Measurements from ENCODE around the gene FAM209B. TPM values are rescaled to one million over a fixed set of nuclear protein-coding genes. Genes with fewer than 3 reads are reported as not detected.
"Not testable (repeated sequence)": the region's sequence is repeated elsewhere in the genome, so short reads cannot be mapped to it uniquely, and the experiment has no call there.

The FAM209B gene, protein sequence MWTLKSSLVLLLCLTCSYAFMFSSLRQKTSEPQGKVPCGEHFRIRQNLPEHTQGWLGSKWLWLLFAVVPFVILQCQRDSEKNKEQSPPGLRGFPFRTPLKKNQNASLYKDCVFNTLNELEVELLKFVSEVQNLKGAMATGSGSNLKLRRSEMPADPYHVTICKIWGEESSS
- total RNA-seq, result not detected
- long read RNA-seq, result 0 reads

- intact Hi-C loops (cut with DNase I); ATAC-seq; DNase-seq (ENCODE audit: missing footprints): not testable (repeated sequence)
Observed at GRCh38 chr20:56532946-56533345, at the start of gene FAM209B. TSS of gene FAM209B (plus strand) at chr20:56533246. CDS start at chr20:56533342, 96 bp downstream.

GRCh38 chr20:56483970-56484369 lies 49.1 kb upstream of the FAM209B start:
- ATAC-seq (no peak), DNase-seq (ENCODE audit: missing footprints) (no peak)
- intact Hi-C loops (cut with DNase I), result no loop called here

GRCh38 chr20:56487216-56487615 lies 45.8 kb upstream of the FAM209B start:
- DNase-seq (ENCODE audit: missing footprints) (peak; percentile 77), ATAC-seq (no peak)
- intact Hi-C loops (cut with DNase I), result no loop called here

DNA sequence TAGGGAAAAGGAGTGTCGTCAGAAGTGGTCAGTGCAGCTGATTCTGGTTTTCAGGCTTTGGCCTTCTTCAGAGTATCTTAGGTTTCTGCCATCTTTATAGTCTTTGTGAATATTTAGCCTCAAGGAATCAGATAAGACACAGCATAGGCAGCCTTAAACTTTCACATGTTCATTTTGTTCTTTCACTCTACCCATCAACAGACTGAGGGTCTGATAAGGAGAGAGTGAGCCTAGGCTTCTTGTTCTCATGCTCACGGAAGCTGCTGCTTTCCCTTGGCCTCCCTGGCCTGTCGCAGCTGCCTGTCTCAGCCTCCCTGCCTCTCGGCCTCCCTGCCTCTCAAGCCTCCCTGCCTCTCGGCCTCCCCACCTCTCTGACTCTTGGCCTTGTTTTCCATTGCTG lies 44.5 kb upstream of the FAM209B start:
- ATAC-seq (no peak), DNase-seq (ENCODE audit: missing footprints) (no peak)
- intact Hi-C loops (cut with DNase I), result no loop called here

DNA sequence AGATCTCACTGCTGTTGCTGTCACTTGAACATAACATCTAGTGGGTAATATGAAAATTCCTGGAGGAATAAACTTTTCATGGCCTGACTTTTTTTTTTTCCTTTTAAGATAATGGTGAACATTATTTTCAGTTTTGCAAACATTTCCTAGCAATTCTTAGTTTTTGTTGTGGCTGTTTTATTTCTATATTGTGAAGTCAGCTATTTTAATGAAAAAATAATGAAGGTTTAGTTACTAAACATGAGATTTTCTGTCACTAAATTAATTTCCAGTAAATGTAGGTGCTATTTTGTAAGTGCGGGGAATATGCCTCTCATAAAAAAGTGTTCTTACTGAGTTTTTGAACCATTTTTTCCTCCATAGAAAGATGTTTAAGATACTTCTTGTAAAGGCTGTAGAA lies 31.9 kb upstream of the FAM209B start:
- ATAC-seq (no peak), DNase-seq (ENCODE audit: missing footprints) (no peak)
- intact Hi-C loops (cut with DNase I), result no loop called here

DNA sequence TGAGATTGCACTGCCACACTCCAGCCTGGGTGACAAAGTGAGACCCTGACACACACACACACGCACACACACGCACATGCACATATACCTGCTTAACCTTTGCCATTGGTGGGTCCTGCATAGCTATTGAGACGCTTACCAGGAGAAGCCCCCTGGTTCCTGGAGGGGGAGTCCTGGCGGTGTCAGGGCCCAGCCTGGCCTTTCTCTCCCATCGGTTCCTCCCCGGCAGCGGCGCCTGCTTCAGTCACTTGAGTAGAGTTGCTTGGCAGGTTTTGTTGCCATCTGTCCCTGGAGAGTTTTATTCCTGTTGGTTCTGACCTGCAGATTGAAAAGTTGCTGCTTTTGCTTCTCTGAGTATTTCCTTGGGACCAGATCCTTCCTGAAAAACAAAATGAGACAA lies 29.1 kb upstream of the FAM209B start:
- DNase-seq (ENCODE audit: missing footprints) (no peak), ATAC-seq (no peak)
- intact Hi-C loops (cut with DNase I), result no loop called here

DNA sequence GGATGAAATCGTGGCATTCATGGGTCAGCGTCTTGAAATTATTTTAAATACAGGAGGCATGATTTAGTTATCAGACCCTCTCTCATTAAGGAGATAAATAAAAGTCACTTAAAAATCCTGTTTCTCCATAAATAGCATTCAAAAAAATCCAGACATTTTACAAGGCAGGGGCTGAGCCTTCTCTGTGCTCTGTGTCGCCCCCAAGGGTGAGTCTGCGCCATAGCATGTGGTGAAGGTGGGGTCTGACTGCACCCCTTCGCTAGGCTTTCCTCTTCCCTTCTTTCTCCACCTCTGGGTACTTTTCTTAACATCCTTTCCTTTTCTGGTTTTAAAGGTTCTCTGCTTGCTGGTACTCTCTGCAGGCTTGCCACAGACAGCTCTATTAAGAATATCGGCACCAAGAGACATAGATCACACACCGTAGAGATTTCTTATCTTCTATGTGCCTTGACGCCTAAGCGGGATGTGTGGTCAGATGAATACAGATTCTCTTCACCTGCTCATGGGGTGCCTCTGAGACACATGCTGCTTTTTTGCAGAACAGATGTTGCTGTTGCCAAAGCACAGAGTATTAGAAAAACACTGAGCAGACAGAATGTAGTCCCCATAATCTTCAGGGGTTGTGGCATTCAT lies 28.6 kb upstream of the FAM209B start:
- no peak for DNase-seq (ENCODE audit: missing footprints)
- no peak for ATAC-seq

DNA sequence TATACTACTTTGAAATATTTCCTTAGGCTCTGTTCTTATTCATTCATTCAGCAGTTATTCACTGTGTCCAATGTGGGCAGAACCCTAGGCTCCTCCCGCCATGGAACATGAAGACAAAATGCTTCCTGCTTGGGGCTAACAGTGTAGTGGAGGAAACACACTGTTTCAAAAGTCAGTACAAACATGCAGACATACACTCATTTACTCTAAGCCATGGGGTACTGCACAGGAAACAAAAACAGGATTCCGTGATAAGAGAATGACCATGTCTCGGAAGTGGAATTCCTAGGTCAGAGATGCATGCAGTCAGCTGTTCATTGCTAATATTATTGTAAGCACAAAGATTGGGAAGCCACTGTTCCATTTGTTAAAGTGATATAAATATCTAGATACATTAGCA lies 26.9 kb upstream of the FAM209B start:
- ATAC-seq (no peak), DNase-seq (ENCODE audit: missing footprints) (no peak)
- intact Hi-C loops (cut with DNase I), result no loop called here

More for the DNA sequence above, 28.6 kb upstream of the FAM209B start:
- intact Hi-C loops (cut with DNase I), result no loop called here

GRCh38 chr20:56511926-56512325 lies 21.1 kb upstream of the FAM209B start:
- ATAC-seq (no peak), DNase-seq (ENCODE audit: missing footprints) (no peak)
- intact Hi-C loops (cut with DNase I), result no loop called here

- ATAC-seq, result no peak
Observed at GRCh38 chr20:56513161-56514150, 19.6 kb upstream of the FAM209B start.

GRCh38 chr20:56516631-56517030 lies 16.4 kb upstream of the FAM209B start:
- intact Hi-C loops (cut with DNase I), result no loop called here
- DNase-seq (ENCODE audit: missing footprints), result no peak
- ATAC-seq, result no peak

More at GRCh38 chr20:56513161-56514150, 19.6 kb upstream of the FAM209B start:
- intact Hi-C loops (cut with DNase I), result no loop called here
- DNase-seq (ENCODE audit: missing footprints), result no peak

DNA sequence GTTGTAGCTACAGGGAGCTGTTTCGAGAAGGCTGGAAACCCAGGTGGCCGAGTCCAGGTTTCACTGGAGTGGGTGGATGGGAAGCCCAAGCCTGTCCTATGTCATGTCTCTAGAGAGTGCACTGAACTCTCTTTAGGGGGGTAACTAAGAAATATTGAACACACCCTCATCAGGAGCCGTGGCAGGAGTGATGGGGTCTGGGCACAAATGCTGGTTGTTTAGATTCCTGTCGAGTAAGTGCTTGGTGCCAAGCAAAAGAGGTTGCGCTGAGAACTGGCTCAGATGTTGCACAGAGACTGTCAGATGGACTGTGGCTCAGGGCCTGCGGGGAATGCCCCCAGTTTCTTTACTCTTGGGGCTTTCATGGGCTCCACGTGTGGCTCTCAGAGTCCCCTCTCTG lies 15.8 kb upstream of the FAM209B start:
- ATAC-seq (no peak), DNase-seq (ENCODE audit: missing footprints) (no peak)
- intact Hi-C loops (cut with DNase I), result no loop called here

DNA sequence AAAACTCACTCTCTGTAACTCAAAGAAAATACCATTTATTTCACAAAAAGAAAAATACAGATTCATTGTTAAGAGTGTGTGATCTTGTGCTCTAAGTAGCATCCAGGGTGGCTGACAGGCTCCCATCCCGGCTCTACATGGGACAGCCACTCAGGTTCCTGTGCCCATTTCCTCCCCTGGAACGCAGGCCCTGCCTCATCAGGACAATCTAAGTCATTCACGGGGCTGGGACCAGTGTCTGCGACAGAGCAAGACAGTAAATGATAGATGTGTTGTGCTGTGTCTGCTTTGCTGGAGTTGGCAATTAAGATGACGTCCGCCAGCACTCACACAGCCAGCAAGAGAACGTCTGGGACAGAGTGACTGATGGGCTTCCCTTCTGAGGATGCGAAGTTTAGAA lies 15.4 kb upstream of the FAM209B start:
- DNase-seq (ENCODE audit: missing footprints) (no peak), ATAC-seq (no peak)
- intact Hi-C loops (cut with DNase I), result no loop called here

DNA sequence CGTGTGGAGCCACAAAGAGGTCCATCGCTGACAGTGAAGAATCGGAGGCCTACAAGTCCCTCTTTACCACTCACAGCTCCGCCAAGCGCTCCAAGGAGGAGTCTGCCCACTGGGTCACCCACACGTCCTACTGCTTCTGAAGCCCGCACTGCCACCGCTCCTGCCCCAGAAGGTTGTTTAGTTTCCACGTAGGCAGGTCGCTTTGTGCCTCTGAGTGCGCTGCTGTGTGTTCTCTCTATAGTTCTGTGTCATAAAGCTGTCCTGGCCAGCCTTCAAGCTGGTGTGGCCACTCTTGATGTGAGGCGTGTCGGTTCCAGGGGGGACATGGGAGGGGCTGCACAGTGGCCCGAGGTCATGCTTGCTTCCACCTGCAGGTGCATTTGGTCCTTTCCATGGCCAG lies 14.9 kb upstream of the FAM209B start:
- intact Hi-C loops (cut with DNase I), result no loop called here
- ATAC-seq (no peak), DNase-seq (ENCODE audit: missing footprints) (no peak)

DNA sequence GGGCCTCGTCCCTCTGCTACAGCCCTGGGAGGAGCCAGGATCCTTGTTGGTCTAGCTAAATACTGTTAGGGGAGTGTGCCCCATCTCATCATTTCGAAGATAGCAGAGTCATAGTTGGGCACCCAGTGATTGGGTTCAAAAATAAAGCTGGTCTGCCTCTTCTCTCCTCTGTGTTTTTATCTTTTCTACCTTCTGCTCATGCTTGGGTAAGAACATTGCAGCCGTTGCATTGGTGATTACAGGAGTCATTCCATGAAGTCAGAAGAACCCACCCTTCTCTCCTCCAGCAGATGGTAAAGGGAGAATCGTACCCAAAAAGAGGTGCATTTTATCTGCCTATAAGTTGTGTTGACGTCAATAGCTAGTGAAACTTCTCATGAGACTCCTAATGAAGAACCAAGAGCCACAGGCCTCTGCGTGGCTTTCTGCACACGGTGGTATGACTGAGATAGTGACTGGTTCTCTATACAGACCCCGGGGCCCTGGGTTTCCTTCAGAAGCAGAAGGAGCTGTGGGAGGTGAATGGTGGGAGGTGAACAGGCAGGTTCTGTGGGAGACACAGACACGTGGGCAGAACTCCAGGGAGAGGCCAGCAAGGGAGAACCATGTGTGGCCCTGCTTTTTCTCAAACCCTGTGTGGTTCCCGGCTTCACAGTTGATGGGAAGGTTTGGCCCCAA lies 14.2 kb upstream of the FAM209B start:
- DNase-seq (ENCODE audit: missing footprints) (no peak), ATAC-seq (no peak)
- intact Hi-C loops (cut with DNase I), result no loop called here

DNA sequence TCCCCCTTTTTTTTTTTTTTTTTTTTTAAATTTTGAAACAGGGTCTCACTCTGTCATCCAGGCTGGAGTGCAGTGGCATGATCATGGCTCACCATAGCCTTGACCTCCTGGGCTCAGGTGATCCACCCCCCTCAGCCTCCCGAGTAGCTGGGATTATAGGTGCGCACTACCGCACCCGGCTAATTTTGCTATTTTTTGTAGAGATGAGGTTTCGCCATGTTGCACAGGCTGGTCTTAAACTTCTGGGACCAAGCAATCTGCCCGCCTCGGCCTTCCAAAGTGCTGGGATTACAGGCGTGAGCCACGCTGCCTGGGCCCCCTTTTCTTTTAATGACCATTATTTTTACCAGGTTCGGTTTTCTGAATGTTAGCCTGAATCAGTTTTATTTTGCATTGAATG lies 13.5 kb upstream of the FAM209B start:
- intact Hi-C loops (cut with DNase I), result no loop called here
- ATAC-seq (no peak), DNase-seq (ENCODE audit: missing footprints) (no peak)

GRCh38 chr20:56520180-56520579 lies 12.9 kb upstream of the FAM209B start:
- ATAC-seq, result no peak
- intact Hi-C loops (cut with DNase I), result no loop called here

DNA sequence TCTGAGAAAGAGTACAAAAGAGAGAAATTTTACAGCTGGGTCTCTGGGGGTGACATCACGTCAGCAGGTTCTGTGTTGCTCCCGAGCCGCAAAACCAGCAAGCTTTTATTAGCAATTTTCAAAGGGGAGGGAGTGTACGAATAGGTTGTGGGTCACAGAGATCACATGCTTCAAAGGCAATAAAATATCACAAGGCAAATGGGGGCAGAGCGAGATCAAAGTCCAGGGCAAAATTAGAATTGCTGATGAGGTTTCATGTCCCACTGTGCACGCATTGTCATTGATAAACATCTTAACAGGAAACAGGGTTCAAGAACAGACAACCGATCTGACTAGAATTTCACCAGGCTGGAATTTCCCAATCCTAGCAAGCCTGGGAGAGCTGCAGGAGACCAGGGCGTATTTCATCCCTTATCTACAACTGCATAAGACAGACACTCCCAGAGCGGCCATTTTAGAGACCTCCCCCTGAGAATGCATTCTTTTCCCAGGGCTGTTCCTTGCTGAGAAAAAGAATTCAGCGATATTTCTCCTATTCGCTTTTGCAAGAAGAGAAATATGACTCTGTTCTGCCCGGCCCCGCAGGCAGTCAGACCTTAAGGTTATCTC lies 12.2 kb upstream of the FAM209B start:
- ATAC-seq; intact Hi-C loops (cut with DNase I): not testable (repeated sequence)

More at GRCh38 chr20:56520180-56520579, 12.9 kb upstream of the FAM209B start:
- no peak for DNase-seq (ENCODE audit: missing footprints)

GRCh38 chr20:56522311-56522710 lies 10.7 kb upstream of the FAM209B start:
- ATAC-seq (no peak), DNase-seq (ENCODE audit: missing footprints) (no peak)
- intact Hi-C loops (cut with DNase I), result no loop called here

More for the DNA sequence above, 12.2 kb upstream of the FAM209B start:
- not testable (repeated sequence) for DNase-seq (ENCODE audit: missing footprints)

All from Right ventricle myocardium inferior (tissue), 1 donor.